Neutrophil (primary cell): Measurements from ENCODE around the gene GCDH.
"Not testable (repeated sequence)": the region's sequence is repeated elsewhere in the genome, so short reads cannot be mapped to it uniquely, and the experiment has no call there.

Experiments used
- H3K27ac ChIP-seq: fragments of 200-600 bp; sonication (generic); 2 replicates; pipeline ENCODE4 v1.5.1; 2016; ENCODE audit warnings: mild to moderate bottlenecking, moderate library complexity
- H3K27me3 ChIP-seq: fragments of 200-600 bp; sonication (generic); 2 replicates; pipeline ENCODE4 v1.6.0; 2016; ENCODE audit warnings: mild to moderate bottlenecking
- H3K36me3 ChIP-seq: fragments of 200-600 bp; sonication (generic); 2 replicates; pipeline ENCODE4 v1.5.1; 2017
- H3K4me1 ChIP-seq, 2 experiments: fragments of 200-600 bp in 1 of 2; sonication (generic) in 1 of 2; 1 replicate in 1 of 2; 2 replicates in 1 of 2; pipeline versions ENCODE4 v1.5.1 to v1.6.1; 2013 to 2016; ENCODE audit warnings: low read depth in 1 of 2, low read length in 1 of 2, mild to moderate bottlenecking in 1 of 2, moderate library complexity in 1 of 2; ENCODE audit not compliant: control insufficient read depth in 1 of 2, insufficient read depth in 1 of 2
- H3K4me3 ChIP-seq, 2 experiments: fragments of 200-600 bp in 1 of 2; sonication (generic) in 1 of 2; 1 replicate in 1 of 2; 2 replicates in 1 of 2; pipeline ENCODE4 v1.5.1; 2013 to 2016; ENCODE audit warnings: low read depth in 1 of 2, low read length in 1 of 2, mild to moderate bottlenecking in 1 of 2, moderate library complexity in 1 of 2
- H3K9me3 ChIP-seq: fragments of 200-600 bp; sonication (generic); 2 replicates; pipeline ENCODE4 v1.5.1; 2016
- TF ChIP-seq, protein P1 (sequence below): fragments of 200-600 bp; sonication (generic); IDR thresholded peaks from 2 replicates; pipeline ENCODE4 v1.5.1; 2016; ENCODE audit warnings: antibody characterized with exemption

The GCDH gene

DNA sequence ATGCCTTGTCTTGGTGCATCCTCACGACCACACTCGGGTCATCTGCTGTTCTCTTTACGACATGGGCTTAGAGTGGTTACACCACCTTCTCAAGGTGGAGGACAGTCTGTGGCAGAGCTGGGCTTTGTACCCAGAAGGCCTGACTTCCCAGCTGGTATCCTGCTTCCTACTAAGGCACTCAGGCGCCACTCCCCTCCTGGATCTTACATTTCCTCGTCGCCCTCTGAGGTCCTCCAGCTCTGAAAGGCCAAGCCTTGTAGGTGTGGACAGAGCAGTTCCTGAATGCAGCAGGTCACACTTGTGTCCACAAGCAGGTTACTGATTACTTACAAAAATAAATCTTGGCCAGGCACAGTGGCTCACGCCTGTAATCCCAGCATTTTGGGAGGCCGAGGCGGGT is 16.2 kb downstream of the GCDH start:
- Histone ChIP-seq H3K27me3 (no peaks in the 10 kb centered on the region), H3K4me1 (peaks cover under 1 to 1% of the 10 kb centered on the region in 2 experiments), H3K27ac (no peak overlapping the region), H3K4me3 (no peak overlapping the region), H3K9me3 (no peaks in the 10 kb centered on the region), H3K36me3 (no peaks in the 10 kb centered on the region)
- TF ChIP-seq, protein P1, sequence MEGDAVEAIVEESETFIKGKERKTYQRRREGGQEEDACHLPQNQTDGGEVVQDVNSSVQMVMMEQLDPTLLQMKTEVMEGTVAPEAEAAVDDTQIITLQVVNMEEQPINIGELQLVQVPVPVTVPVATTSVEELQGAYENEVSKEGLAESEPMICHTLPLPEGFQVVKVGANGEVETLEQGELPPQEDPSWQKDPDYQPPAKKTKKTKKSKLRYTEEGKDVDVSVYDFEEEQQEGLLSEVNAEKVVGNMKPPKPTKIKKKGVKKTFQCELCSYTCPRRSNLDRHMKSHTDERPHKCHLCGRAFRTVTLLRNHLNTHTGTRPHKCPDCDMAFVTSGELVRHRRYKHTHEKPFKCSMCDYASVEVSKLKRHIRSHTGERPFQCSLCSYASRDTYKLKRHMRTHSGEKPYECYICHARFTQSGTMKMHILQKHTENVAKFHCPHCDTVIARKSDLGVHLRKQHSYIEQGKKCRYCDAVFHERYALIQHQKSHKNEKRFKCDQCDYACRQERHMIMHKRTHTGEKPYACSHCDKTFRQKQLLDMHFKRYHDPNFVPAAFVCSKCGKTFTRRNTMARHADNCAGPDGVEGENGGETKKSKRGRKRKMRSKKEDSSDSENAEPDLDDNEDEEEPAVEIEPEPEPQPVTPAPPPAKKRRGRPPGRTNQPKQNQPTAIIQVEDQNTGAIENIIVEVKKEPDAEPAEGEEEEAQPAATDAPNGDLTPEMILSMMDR, result no peak

DNA sequence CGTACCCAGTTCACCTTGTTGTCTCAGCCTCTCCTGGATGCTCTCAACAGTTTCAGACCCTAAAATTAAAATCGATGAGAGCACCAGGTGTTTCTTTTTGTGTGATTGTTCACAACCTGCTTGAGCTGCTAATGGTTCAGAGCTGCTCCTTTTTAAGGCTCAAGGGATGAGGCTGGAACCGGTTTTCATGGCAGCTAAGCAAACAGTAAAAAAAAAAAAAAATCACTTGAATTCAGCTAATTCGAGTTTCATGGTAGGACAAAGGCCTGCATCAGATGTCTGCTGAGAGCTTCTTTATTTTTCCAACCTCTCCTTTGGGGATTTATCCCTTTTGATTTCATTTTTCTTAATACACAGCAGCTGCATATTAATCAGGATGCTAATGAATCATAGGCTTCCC is 21.6 kb downstream of the GCDH start:
- Histone ChIP-seq H3K27ac (peak overlapping the region; percentile 78), H3K36me3 (no peaks in the 10 kb centered on the region), H3K9me3 (no peaks in the 10 kb centered on the region), H3K4me1 (peaks cover 27 to 29% of the 10 kb centered on the region in 2 experiments), H3K4me3 (peak overlapping the region in 1 of 2 experiments; percentile 28), H3K27me3 (no peaks in the 10 kb centered on the region)
- TF ChIP-seq, protein P1, result no peak

DNA sequence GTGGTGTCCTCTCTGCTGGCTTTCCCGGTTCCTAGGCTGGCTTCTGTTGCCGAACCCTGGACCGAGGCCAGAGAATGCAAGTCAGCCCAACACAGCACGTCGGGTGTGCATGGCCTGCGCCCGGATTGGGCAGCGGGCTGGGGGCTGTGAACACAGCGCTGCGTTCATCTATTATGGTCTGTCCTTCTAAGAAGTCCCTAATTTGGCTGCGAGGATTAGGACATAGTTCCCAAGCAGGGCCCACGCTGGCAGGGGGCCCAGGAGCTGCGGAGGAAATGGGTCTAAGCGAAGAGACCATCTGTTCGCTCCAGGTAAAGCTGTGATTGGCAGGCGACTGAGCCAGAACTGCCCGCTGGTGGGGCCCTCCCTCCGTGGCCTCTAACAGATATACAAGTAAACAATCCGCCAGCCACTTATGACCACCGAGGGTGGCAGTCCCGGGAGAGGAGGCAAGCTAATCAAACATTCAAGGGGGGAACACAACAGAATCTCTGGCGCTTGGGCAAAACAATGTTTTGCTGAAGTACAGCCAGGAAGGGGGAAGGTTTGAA is 22.1 kb downstream of the GCDH start:
- peaks cover 27 to 29% of the 10 kb centered on the region in 2 experiments for H3K4me1 ChIP-seq
- H3K4me3 ChIP-seq, result peak overlapping the region; percentile 28 to 32
- H3K27me3 ChIP-seq, result no peaks in the 10 kb centered on the region
- H3K9me3 ChIP-seq, result no peaks in the 10 kb centered on the region
- H3K27ac ChIP-seq, result peak overlapping the region; percentile 78
- no peaks in the 10 kb centered on the region for H3K36me3 ChIP-seq
- TF ChIP-seq, protein P1, result no peak

DNA sequence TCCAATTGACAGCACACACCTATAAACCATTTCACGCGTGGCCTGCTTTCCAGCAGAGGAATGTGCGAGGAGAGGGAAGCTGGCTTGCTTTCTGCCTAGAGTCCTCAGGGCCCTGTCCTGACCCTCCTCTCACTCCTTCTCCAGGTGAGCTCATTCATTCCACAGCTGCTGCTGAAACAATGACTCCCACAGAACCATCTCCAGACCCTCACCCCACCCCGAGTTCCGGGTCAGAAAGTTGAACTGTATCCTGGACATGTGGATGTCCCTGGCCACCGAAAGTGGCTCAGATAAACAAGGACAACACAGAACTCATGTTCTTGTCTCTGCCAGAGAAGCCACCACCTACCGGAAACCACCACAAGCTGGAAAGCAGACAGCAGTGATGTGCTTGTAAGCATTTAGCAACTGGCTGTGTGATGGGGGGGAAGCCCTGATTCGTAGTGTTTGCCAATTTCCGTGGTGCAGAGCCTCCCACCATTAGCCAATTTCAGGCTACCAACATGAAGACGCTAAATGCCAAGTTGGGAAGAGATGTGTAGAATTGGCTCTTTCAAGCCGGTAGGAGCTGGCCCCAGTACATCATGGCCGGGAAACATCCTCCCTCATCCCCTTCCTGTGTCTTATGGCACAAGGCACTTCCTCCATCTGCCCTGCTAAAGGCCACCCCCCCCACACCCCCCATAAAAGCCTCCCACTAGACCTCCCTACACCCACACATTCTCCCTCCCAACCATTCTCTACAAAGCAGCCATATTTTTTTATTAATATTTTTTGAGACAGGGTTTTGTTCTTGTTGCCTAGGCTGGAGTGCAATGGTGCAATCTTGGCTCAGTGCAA is 23.1 kb downstream of the GCDH start:
- no peaks in the 10 kb centered on the region for H3K27me3 ChIP-seq
- peak overlapping the region; percentile 78 for H3K27ac ChIP-seq
- H3K4me1 ChIP-seq, result peaks cover 31 to 34% of the 10 kb centered on the region in 2 experiments
- H3K9me3 ChIP-seq, result no peaks in the 10 kb centered on the region
- H3K4me3 ChIP-seq, result peak overlapping the region; percentile 28 to 32
- no peaks in the 10 kb centered on the region for H3K36me3 ChIP-seq
- TF ChIP-seq, protein P1, result no peak

DNA sequence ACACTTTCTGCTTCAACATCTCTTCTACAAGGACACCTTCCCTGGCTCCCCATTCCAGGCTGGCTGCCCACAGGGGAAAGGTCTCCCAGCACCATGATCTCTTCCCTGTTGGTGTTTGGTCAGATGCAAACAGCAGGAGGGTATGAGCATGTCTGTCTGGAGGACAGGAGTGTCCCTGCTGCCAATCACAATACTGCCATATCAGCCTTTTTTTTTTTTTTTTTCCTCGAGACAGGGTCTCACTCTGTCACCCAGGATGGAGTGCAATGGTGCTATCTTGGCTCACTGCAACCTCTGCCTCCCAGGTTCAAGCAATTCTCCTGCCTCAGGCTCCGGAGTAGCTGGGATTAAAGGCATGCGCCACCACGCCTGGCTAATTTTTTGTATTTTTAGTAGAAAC is 24.9 kb downstream of the GCDH start:
- H3K27me3 ChIP-seq, H3K36me3 ChIP-seq, H3K4me3 ChIP-seq, H3K9me3 ChIP-seq, H3K27ac ChIP-seq: not testable (repeated sequence)
- H3K4me1 ChIP-seq, result peaks cover 32 to 41% of the 10 kb centered on the region in 2 experiments

DNA sequence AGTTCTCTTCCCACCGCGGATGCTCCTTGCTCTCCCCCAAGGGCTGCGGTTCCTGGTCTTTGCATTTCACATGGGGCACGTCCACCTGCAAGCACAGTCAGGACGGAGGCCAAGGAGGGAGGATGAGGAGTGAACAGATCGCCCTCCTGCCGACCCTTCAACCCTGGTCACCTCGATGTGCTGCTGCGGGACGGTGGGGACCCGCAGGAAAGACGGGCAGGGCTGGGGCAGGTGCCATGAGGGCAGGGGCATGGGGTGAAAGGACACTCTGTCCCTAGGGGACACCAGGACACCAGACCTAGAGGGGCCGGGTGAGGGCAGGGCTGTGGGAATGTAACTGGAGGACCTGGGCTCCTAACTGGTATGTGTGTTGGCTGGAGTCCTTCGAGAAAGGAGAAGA is 27.3 kb downstream of the GCDH start:
- Histone ChIP-seq H3K27ac (no peak overlapping the region), H3K9me3 (no peaks in the 10 kb centered on the region), H3K4me1 (peaks cover 20 to 30% of the 10 kb centered on the region in 2 experiments), H3K4me3 (no peak overlapping the region), H3K27me3 (no peaks in the 10 kb centered on the region), H3K36me3 (peaks cover 9% of the 10 kb centered on the region)
- TF ChIP-seq, protein P1, result no peak
